Activated B cell treated with CpG ODN at 0.5 μM for 24 hours (primary cell): Measurements from ENCODE around the gene RAB3IL1. TPM values are rescaled to one million over a fixed set of nuclear protein-coding genes. Genes with fewer than 3 reads are reported as not detected.

Experiments
- ATAC-seq: fragments of 200-7000 bp; cut with Tn5 transposase; one replicate; pipeline ENCODE4 v1.10.0; 2021; ENCODE audit warnings: low read depth, mild to moderate bottlenecking, moderate library complexity
- CTCF ChIA-PET: fragments of 350-600 bp; sonication (Branson Sonifier 250); formaldehyde crosslinking; loops from one replicate; lab custom pipeline; 2021; ENCODE audit warnings: antibody characterized with exemption; lab: Charles Lee
- POLR2A ChIA-PET: fragments of 350-600 bp; sonication (Branson Sonifier 250); formaldehyde crosslinking; loops from one replicate; lab custom pipeline; 2021; ENCODE audit warnings: antibody characterized with exemption; lab: Charles Lee
- DNase-seq: peaks from one replicate; pipeline ENCODE4 v3.0.0; 2022
- H3K27ac Mint-ChIP-seq: one replicate; pipeline ENCODE4 v1.8.0; 2020; ENCODE audit warnings: mixed read lengths
- H3K27me3 Mint-ChIP-seq: one replicate; pipeline ENCODE4 v1.8.0; 2021; ENCODE audit warnings: mixed read lengths
- H3K36me3 Mint-ChIP-seq: one replicate; pipeline ENCODE4 v1.8.0; 2021; ENCODE audit warnings: low read depth, mixed read lengths
- H3K4me1 Mint-ChIP-seq: one replicate; pipeline ENCODE4 v1.8.0; 2021; ENCODE audit warnings: mixed read lengths
- H3K4me3 Mint-ChIP-seq: one replicate; pipeline ENCODE4 v1.8.0; 2020; ENCODE audit warnings: mild to moderate bottlenecking, mixed read lengths
- H3K9me3 Mint-ChIP-seq: one replicate; pipeline ENCODE4 v1.8.0; 2020; ENCODE audit warnings: mixed read lengths
- intact Hi-C: fragments of 100-400 bp; cut with micrococcal nuclease; formaldehyde crosslinking; loops from one replicate; pipeline ENCODE4 v1.15.1; 2024
- total RNA-seq: library from RNA; stranded (reverse); gene quantifications from 2 replicates; pipeline ENCODE4 v1.2.3, GENCODE V29; 2022
- TF ChIP-seq, protein P1 (sequence below): fragments of 200-600 bp; IDR thresholded peaks from one replicate; pipeline ENCODE4 v1.8.0; 2022; ENCODE audit warnings: antibody characterized with exemption, mild to moderate bottlenecking

RAB3IL1 gene
- total RNA-seq, 1 donor from 2014 or later: not detected

DNA sequence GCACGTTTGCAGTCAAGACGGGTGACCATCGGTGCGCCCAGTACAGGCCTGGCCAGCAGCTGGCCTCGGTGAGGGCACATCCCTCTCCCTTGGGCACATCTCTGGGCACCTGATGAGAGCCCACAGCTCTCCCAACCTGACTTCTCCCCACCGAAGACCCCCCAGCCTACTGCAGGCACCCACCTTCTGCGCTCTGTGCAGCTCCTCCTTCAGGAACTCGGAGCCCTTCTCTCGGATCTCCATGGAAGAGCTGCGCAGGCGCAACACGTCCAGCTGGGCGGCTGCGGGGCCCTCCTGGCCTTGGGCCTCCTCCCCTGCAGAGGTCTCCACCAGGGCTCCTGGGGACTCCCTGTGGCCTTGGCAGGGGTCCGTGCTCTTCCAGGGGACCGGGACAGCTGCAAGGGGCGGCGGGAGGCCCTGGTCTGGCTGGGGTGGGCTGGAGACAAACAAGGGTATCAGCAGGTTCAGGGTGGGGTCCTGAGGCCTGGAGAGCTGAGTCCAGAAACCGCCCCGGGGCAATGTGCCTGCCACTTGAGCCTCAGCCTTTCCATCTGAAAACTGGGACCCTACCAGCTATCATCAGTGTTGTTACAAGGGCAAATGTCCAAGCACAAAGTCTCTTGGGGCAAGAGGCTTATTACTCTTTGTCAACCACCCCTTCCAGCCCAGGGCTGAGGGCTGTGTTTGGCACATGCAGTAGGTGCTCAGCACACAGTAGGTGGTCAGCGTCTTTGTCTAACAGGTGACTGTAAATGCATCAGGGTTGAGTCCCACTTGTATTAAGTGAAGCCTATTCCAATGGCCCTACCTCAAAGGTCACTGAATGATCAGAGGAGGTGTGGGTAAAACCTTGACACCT is 9.3 kb downstream of the RAB3IL1 start:
- no peaks in the 10 kb centered on the region for H3K27me3 Mint-ChIP-seq
- POLR2A ChIA-PET: interaction anchor here (0.6 to 0.8 kb wide), 4 partner anchors 36 to 262 kb away, joined by 3 to 4 read pairs (median 3); no protein-coding TSS in a partner anchor

DNA sequence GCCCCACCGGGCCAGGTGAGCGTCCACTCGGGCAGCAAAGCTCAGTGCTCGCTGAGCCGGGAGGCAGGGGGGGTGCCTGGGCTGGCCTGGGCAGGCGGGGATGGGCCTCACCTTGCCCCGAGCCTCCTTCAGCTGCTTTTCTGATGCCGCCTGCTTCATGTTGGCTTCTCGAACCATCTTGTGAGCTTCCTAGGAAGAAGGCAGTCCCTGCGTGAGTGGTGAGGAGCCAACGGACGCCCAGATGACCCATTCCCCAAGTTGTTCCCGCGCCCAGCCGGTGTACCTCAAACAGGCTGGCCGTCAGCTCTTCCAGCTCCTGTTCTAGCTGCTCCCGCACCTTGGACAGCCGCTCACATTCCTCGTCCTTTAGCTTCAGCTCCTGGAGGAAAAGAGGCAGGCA is 10.1 kb downstream of the RAB3IL1 start:
- ChIA-PET POLR2A (no interaction called here), CTCF (interaction anchor here (1.9 kb wide), 2 partner anchors 8 to 175 kb away, joined by 6 to 9 read pairs; no protein-coding TSS in a partner anchor)
- no peaks in the 10 kb centered on the region for H3K27me3 Mint-ChIP-seq
- ATAC-seq (no peak), DNase-seq (no peak)
- no peak overlapping the region for H3K4me3 Mint-ChIP-seq
- no peaks in the 10 kb centered on the region for H3K36me3 Mint-ChIP-seq
- H3K4me1 Mint-ChIP-seq: no peaks in the 10 kb centered on the region
- intact Hi-C loops: no loop called here
- H3K9me3 Mint-ChIP-seq: no peaks in the 10 kb centered on the region
- peak overlapping the region; percentile 46 for H3K27ac Mint-ChIP-seq
- TF ChIP-seq, protein P1, sequence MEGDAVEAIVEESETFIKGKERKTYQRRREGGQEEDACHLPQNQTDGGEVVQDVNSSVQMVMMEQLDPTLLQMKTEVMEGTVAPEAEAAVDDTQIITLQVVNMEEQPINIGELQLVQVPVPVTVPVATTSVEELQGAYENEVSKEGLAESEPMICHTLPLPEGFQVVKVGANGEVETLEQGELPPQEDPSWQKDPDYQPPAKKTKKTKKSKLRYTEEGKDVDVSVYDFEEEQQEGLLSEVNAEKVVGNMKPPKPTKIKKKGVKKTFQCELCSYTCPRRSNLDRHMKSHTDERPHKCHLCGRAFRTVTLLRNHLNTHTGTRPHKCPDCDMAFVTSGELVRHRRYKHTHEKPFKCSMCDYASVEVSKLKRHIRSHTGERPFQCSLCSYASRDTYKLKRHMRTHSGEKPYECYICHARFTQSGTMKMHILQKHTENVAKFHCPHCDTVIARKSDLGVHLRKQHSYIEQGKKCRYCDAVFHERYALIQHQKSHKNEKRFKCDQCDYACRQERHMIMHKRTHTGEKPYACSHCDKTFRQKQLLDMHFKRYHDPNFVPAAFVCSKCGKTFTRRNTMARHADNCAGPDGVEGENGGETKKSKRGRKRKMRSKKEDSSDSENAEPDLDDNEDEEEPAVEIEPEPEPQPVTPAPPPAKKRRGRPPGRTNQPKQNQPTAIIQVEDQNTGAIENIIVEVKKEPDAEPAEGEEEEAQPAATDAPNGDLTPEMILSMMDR: no peak

More for the DNA sequence above, 9.3 kb downstream of the RAB3IL1 start:
- DNase-seq: no peak
- H3K4me3 Mint-ChIP-seq: no peak overlapping the region
- no peak for ATAC-seq
- no peaks in the 10 kb centered on the region for H3K9me3 Mint-ChIP-seq
- intact Hi-C loops: no loop called here
- TF ChIP-seq, protein P1: no peak
- CTCF ChIA-PET: interaction anchor here (1.9 kb wide), 2 partner anchors 9 to 174 kb away, joined by 6 to 9 read pairs; no protein-coding TSS in a partner anchor
- H3K27ac Mint-ChIP-seq: no peak overlapping the region
- H3K4me1 Mint-ChIP-seq: no peaks in the 10 kb centered on the region
- H3K36me3 Mint-ChIP-seq: no peaks in the 10 kb centered on the region

- no peak for ATAC-seq
- H3K4me3 Mint-ChIP-seq: no peak overlapping the region
Measured at GRCh38 chr11:61906522-61906909, 10.8 kb downstream of the RAB3IL1 start.

DNA sequence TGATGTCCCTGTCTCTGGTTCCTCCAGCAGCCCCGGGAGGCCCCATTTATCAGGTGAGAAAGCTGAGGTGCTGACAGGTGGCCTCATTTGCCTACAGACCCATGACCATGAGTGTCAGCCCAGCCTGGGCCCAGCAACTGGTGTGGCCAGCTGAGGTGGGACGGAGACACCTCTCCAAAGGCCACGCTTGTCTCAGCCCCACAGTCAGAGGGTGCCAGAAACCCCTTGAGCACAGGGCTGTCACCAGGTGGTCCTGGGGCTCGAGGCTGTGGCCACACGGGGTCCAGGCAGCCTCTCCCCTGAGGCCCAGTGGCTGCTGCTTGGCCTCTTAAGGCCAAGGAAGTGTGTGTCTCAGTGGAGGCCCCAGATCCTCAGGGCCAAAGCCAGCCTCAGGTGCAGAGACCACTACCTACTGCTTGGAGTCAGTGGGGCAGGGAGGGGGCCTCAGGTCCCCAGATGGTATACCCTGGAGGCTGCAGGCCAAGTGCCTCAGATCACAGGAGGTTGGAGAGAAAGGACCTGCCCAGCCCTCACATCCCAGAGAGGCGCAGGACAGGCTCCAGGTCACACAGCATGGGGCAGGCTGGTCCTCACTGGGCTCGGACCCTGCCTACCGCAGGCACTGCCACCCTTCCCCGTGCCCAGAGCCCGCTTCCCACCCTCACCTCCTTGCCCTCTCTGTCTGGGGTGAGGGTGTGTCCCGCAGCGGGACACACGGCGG is 11.4 kb downstream of the RAB3IL1 start:
- Mint-ChIP-seq H3K27ac (no peak overlapping the region), H3K27me3 (no peaks in the 10 kb centered on the region), H3K36me3 (no peaks in the 10 kb centered on the region), H3K9me3 (no peaks in the 10 kb centered on the region), H3K4me1 (no peaks in the 10 kb centered on the region), H3K4me3 (no peak overlapping the region)
- no peak for DNase-seq
- ATAC-seq: no peak
- TF ChIP-seq, protein P1: no peak
- intact Hi-C loops: no loop called here
- POLR2A ChIA-PET: no interaction called here
- CTCF ChIA-PET: interaction anchor here (16.5 kb wide), 1 partner anchor 174 kb away, joined by 298 read pairs; no protein-coding TSS in a partner anchor

More at GRCh38 chr11:61906522-61906909, 10.8 kb downstream of the RAB3IL1 start:
- TF ChIP-seq, protein P1: no peak
- CTCF ChIA-PET: interaction anchor here (16.5 kb wide), 1 partner anchor 174 kb away, joined by 298 read pairs; no protein-coding TSS in a partner anchor
- Mint-ChIP-seq H3K4me1 (no peaks in the 10 kb centered on the region), H3K36me3 (no peaks in the 10 kb centered on the region), H3K27ac (no peak overlapping the region), H3K9me3 (no peaks in the 10 kb centered on the region), H3K27me3 (no peaks in the 10 kb centered on the region)
- intact Hi-C loops: no loop called here
- POLR2A ChIA-PET: no interaction called here
- DNase-seq: no peak
